ENCODE results near the gene TMEM116. TPM values are rescaled to one million over a fixed set of nuclear protein-coding genes. Genes with fewer than 3 reads are reported as not detected.
"Not testable (repeated sequence)": the region's sequence is repeated elsewhere in the genome, so short reads cannot be mapped to it uniquely, and the experiment has no call there.

TMEM116 gene
- total RNA-seq, 2 donors from 2014 or later: 4.6 to 8.0 TPM

GRCh38 chr12:112004041-112004440 lies 8.9 kb downstream of the TMEM116 start:
- H3K27me3 ChIP-seq: no peaks in the 10 kb centered on the region
- H3K27ac ChIP-seq: no peak overlapping the region
- 91 to 93% methylated on average over 3 of the region's 3 CpGs for WGBS, 2 donors
- H3K36me3 ChIP-seq (replicated peaks in 1 of 2; ENCODE audit: insufficient read depth in 1 of 2, low read depth in 2 of 2): no peaks in the 10 kb centered on the region
- TF ChIP-seq CTCF (IDR thresholded peaks at IDR 0.05): no peak
- TF ChIP-seq POLR2A (IDR thresholded peaks at IDR 0.05): no peak
- H3K4me3 ChIP-seq: no peak overlapping the region
- peaks cover 6% of the 10 kb centered on the region for H3K4me1 ChIP-seq
- H3K9me3 ChIP-seq: no peaks in the 10 kb centered on the region
- ATAC-seq (no peak), DNase-seq (no peak)
- intact Hi-C loops (cut with DNase I): no loop called here

GRCh38 chr12:112001576-112001975 lies 11.4 kb downstream of the TMEM116 start:
- intact Hi-C loops (cut with DNase I): no loop called here
- no peaks in the 10 kb centered on the region for H3K4me1 ChIP-seq

DNA sequence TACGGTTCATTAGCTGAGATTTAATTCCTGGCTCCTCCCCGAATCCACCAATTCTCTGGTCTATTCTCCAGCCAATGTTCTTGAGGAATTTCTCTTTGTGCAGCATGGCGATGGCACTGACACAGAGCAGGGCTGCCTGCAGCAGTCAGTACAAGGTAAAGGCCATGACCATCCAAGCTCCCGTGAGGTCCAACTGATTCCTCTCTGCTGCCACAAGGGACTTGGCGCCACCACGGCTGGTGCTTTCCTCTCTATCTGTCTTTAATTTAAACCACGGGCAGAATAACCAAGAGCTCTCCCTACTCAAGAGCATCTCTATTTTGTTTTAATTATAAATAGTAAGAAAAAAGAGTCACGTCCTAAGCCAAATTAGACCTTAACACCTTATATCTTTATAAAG lies 12.1 kb downstream of the TMEM116 start:
- H3K36me3 ChIP-seq (replicated peaks in 1 of 2; ENCODE audit: insufficient read depth in 1 of 2, low read depth in 2 of 2): no peaks in the 10 kb centered on the region
- H3K27ac ChIP-seq: no peak overlapping the region
- intact Hi-C loops (cut with DNase I): no loop called here
- WGBS, 2 donors: 90 to 91% methylated on average over 8 of the region's 8 CpGs
- no peak for DNase-seq
- TF ChIP-seq CTCF (IDR thresholded peaks at IDR 0.05) (no peak), POLR2A (IDR thresholded peaks at IDR 0.05) (no peak)
- H3K9me3 ChIP-seq: no peaks in the 10 kb centered on the region
- ATAC-seq: no peak
- no peaks in the 10 kb centered on the region for H3K27me3 ChIP-seq
- H3K4me3 ChIP-seq: no peak overlapping the region
- H3K4me1 ChIP-seq: no peaks in the 10 kb centered on the region

More at GRCh38 chr12:112001576-112001975, 11.4 kb downstream of the TMEM116 start:
- no peak overlapping the region for H3K27ac ChIP-seq
- TF ChIP-seq CTCF (IDR thresholded peaks at IDR 0.05): no peak
- TF ChIP-seq POLR2A (IDR thresholded peaks at IDR 0.05): no peak
- DNase-seq (no peak), ATAC-seq (no peak)
- H3K27me3 ChIP-seq: no peaks in the 10 kb centered on the region
- H3K36me3 ChIP-seq (replicated peaks in 1 of 2; ENCODE audit: insufficient read depth in 1 of 2, low read depth in 2 of 2): no peaks in the 10 kb centered on the region
- no peaks in the 10 kb centered on the region for H3K9me3 ChIP-seq
- no peak overlapping the region for H3K4me3 ChIP-seq

GRCh38 chr12:111999129-111999528 lies 13.8 kb downstream of the TMEM116 start:
- intact Hi-C loops (cut with DNase I): not testable (repeated sequence)

DNA sequence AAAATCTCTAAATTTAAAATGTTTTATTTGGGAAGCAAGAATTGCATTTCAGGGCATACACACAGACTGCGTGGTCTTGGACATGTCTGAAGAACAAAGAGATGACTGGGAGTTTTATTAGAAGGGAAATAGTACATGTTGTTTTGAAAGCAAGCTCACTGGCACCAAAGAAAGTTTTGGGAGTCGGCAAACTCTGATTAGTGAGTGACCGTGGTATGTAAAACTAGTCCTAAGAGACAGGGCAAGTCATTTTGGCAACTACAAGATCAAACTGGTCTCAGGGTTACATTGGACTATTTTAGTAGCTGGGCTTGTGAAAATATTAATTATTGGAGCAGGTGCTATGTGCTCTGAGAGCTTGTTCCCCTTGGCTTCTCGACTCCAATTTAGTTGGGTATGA lies 14.9 kb downstream of the TMEM116 start:
- DNase-seq: no peak
- intact Hi-C loops (cut with DNase I): no loop called here
- H3K4me1 ChIP-seq: no peaks in the 10 kb centered on the region

More at GRCh38 chr12:111999129-111999528, 13.8 kb downstream of the TMEM116 start:
- not testable (repeated sequence) for H3K9me3 ChIP-seq; H3K36me3 ChIP-seq (replicated peaks in 1 of 2; ENCODE audit: insufficient read depth in 1 of 2, low read depth in 2 of 2); H3K4me1 ChIP-seq; H3K27me3 ChIP-seq; DNase-seq; ATAC-seq; H3K4me3 ChIP-seq; H3K27ac ChIP-seq
- 92 to 95% methylated on average over 9 of the region's 9 CpGs for WGBS, 2 donors

More for the DNA sequence above, 14.9 kb downstream of the TMEM116 start:
- no peak overlapping the region for H3K4me3 ChIP-seq
- no peaks in the 10 kb centered on the region for H3K9me3 ChIP-seq
- whole genome bisulfite sequencing, 2 donors: 78 to 93% methylated on average over 4 of the region's 4 CpGs
- no peak overlapping the region for H3K27ac ChIP-seq
- no peak for TF ChIP-seq CTCF (IDR thresholded peaks at IDR 0.05)
- no peak for TF ChIP-seq POLR2A (IDR thresholded peaks at IDR 0.05)
- no peaks in the 10 kb centered on the region for H3K27me3 ChIP-seq
- no peaks in the 10 kb centered on the region for H3K36me3 ChIP-seq (replicated peaks in 1 of 2; ENCODE audit: insufficient read depth in 1 of 2, low read depth in 2 of 2)
- no peak for ATAC-seq
